CD4-positive, CD25-positive, alpha-beta regulatory T cell (primary cell): ENCODE results near the gene OBP2B. TPM values are rescaled to one million over a fixed set of nuclear protein-coding genes. Genes with fewer than 3 reads are reported as not detected.
"Not testable (repeated sequence)": the region's sequence is repeated elsewhere in the genome, so short reads cannot be mapped to it uniquely, and the experiment has no call there.

Experiments
- ATAC-seq, 2 donors: fragments of 150-1000 bp; cut with Tn5 transposase; one replicate each; pipeline ENCODE4 v1.10.0; 2021; ENCODE audit warnings: low read depth in 2 of 2, moderate number of reproducible peaks in 2 of 2, moderate library complexity in 1 of 2
- DNase-seq, 3 donors: peaks; one replicate each; pipeline versions ENCODE4 v3.0.0 to v3.0.0-alpha.2; 2012 to 2022; ENCODE audit warnings: mixed read lengths in 1 of 3
- H3K27ac ChIP-seq: one replicate; pipeline ENCODE4 v1.7.0; 2013; ENCODE audit warnings: mild to moderate bottlenecking, low read length; ENCODE audit not compliant: insufficient read depth, poor library complexity, severe bottlenecking
- H3K27me3 ChIP-seq: one replicate; pipeline ENCODE4 v1.7.0; 2013; ENCODE audit warnings: low read length; ENCODE audit not compliant: control insufficient read depth, insufficient read depth
- H3K36me3 ChIP-seq: one replicate; pipeline ENCODE4 v1.7.0; 2013; ENCODE audit warnings: mild to moderate bottlenecking, low read length, moderate library complexity; ENCODE audit not compliant: control insufficient read depth, insufficient read depth
- H3K4me1 ChIP-seq: 2 replicates; pipeline ENCODE4 v1.7.0; 2013; ENCODE audit warnings: mild to moderate bottlenecking, low read length; ENCODE audit not compliant: insufficient read depth, control insufficient read depth, poor library complexity, severe bottlenecking
- H3K4me3 ChIP-seq: one replicate; pipeline ENCODE4 v1.7.0; 2013; ENCODE audit warnings: low read depth, mild to moderate bottlenecking, low read length, moderate library complexity
- H3K9me3 ChIP-seq, 2 experiments: 1 replicate in 1 of 2; 2 replicates in 1 of 2; pipeline ENCODE4 v1.7.0; 2013; ENCODE audit warnings: low read length in 2 of 2, mild to moderate bottlenecking in 1 of 2, moderate library complexity in 1 of 2; ENCODE audit not compliant: control insufficient read depth in 2 of 2
- H3K27ac Mint-ChIP-seq, 3 donors: one replicate each; pipeline ENCODE4 v1.8.0; 2020 to 2022; ENCODE audit warnings: mild to moderate bottlenecking in 3 of 3, mixed read lengths in 3 of 3, moderate library complexity in 2 of 3
- H3K27me3 Mint-ChIP-seq: one replicate; pipeline ENCODE4 v1.8.0; 2022; ENCODE audit warnings: mild to moderate bottlenecking, mixed read lengths
- H3K36me3 Mint-ChIP-seq: one replicate; pipeline ENCODE4 v1.8.0; 2020; ENCODE audit warnings: mixed read lengths
- H3K4me1 Mint-ChIP-seq, 4 donors: one replicate each; pipeline ENCODE4 v1.8.0; 2020 to 2022; ENCODE audit warnings: mixed read lengths in 4 of 4, mild to moderate bottlenecking in 1 of 4
- H3K4me3 Mint-ChIP-seq, 4 donors: one replicate each; pipeline ENCODE4 v1.8.0; 2020 to 2022; ENCODE audit warnings: mild to moderate bottlenecking in 4 of 4, mixed read lengths in 4 of 4, moderate library complexity in 3 of 4
- H3K9me3 Mint-ChIP-seq, 7 donors: one replicate each; pipeline ENCODE4 v1.8.0; 2020 to 2022; ENCODE audit warnings: mixed read lengths in 7 of 7, mild to moderate bottlenecking in 3 of 7, moderate library complexity in 2 of 7
- polyA plus RNA-seq, 4 donors: library from polyadenylated mRNA; unstranded; fragments of 300-500 nt; fragmentation: Illumina TruSeq; gene quantifications; one replicate each; pipeline ENCODE4 v1.2.3, GENCODE V29; 2021
- total RNA-seq: library from RNA; stranded (reverse); gene quantifications from one replicate; pipeline ENCODE4 v1.2.3, GENCODE V29; 2022

Gene OBP2B
- total and polyA plus RNA-seq, 5 donors from 2014 or later: not detected

DNA sequence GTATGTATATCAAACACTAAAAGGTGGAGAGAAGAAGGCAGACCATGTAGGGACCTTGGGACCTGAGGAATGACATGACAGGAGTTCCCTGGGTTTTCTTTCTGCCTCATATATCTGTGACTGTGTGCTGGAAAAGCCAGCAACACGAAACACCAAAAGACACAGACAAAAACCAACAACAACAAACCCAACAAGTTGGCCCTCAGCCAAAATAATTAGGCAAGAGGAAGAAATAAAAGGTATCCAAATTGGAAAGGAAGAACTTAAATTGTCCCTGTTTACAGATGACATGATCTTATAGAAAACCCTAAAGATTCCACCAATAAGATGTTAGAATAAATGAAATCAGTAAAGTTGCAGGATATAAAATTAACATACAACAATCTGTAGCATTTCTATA lies 44.2 kb upstream of the OBP2B start:
- Mint-ChIP-seq H3K9me3 (no peaks in the 10 kb centered on the region), H3K27ac (no peak overlapping the region), H3K4me3 (no peak overlapping the region), H3K4me1 (no peaks in the 10 kb centered on the region), H3K36me3 (no peaks in the 10 kb centered on the region), H3K27me3 (peaks cover 19% of the 10 kb centered on the region)
- H3K36me3 ChIP-seq: no peaks in the 10 kb centered on the region
- no peaks in the 10 kb centered on the region for H3K27me3 ChIP-seq
- H3K4me3 ChIP-seq: no peak overlapping the region
- no peaks in the 10 kb centered on the region for H3K9me3 ChIP-seq
- ATAC-seq: no peak
- no peaks in the 10 kb centered on the region for H3K4me1 ChIP-seq
- no peak overlapping the region for H3K27ac ChIP-seq
- DNase-seq: no peak

DNA sequence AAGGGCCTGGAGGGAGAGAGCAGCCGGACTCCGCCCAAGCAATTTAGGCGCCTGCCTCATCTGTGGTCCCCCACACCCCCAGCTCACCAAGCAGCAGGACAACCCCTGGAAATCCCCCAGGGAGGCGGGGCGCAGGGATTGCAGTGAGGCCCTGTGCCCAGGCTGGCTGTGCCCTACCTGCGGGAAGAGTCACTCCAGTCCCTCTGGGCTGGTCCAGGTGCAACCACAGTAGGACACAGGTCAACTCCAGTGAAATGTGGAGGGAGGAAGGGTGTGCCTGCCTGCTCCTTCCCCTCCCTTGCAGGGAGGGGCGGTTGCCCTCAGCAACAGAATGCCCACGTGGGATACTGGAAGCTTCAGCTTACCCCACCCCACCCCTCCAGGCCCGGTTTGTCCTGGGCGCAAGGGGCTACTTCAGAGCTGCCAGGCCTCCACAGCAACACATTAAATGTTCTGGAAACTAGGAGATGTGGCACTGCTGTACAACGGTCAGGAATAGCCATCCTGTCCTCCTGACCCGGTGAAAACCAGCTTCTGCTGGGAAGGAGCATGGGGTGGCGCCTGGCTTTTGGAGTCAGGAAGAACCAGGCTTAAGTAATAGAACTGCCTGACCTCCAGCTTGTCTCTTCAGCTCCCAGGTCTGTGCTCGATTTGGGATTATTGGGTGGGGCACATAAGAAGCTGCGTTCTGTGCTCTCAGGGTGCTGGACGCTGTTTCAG lies 43.4 kb upstream of the OBP2B start:
- no peak overlapping the region for H3K4me3 ChIP-seq
- ATAC-seq (no peak), DNase-seq (no peak)
- H3K27me3 ChIP-seq: no peaks in the 10 kb centered on the region
- H3K36me3 ChIP-seq: no peaks in the 10 kb centered on the region
- no peak overlapping the region for H3K27ac Mint-ChIP-seq
- H3K36me3 Mint-ChIP-seq: no peaks in the 10 kb centered on the region
- H3K9me3 ChIP-seq: no peaks in the 10 kb centered on the region
- no peak overlapping the region for H3K4me3 Mint-ChIP-seq
- no peak overlapping the region for H3K27ac ChIP-seq
- H3K4me1 Mint-ChIP-seq: no peaks in the 10 kb centered on the region
- no peaks in the 10 kb centered on the region for H3K4me1 ChIP-seq
- H3K9me3 Mint-ChIP-seq: no peaks in the 10 kb centered on the region
- H3K27me3 Mint-ChIP-seq: peaks cover 19% of the 10 kb centered on the region

GRCh38 chr9:133251773-133252172 lies 42.7 kb upstream of the OBP2B start:
- no peaks in the 10 kb centered on the region for H3K27me3 ChIP-seq
- no peak overlapping the region for H3K27ac ChIP-seq
- ATAC-seq (no peak), DNase-seq (peak in 1 of 3 donors; percentile 12)
- Mint-ChIP-seq H3K36me3 (no peaks in the 10 kb centered on the region), H3K27ac (no peak overlapping the region), H3K4me3 (no peak overlapping the region), H3K4me1 (no peaks in the 10 kb centered on the region), H3K9me3 (no peaks in the 10 kb centered on the region), H3K27me3 (peaks cover 19% of the 10 kb centered on the region)
- H3K36me3 ChIP-seq: no peaks in the 10 kb centered on the region
- no peaks in the 10 kb centered on the region for H3K9me3 ChIP-seq
- H3K4me1 ChIP-seq: no peaks in the 10 kb centered on the region
- H3K4me3 ChIP-seq: no peak overlapping the region

DNA sequence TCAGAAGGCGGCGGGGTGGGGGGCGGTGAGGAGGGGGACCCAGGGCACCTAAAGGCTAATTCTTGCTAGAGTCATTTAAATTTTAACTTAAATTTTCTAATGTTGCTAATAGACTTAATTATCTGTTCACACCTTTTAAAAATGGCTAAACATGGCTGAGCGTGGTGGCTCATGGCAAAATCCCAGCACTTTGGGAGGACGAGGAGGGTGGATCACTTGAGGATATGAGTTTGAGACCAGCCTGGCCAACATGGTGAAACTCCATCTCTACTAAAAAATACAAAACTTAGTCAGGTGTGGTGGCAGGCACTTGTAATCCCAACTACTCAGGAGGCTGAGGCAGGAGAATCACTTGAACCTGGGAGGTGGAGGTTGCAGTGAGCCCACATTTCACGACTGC lies 42.2 kb upstream of the OBP2B start:
- peaks cover 21% of the 10 kb centered on the region for H3K27me3 Mint-ChIP-seq
- not testable (repeated sequence) for H3K36me3 Mint-ChIP-seq, DNase-seq, H3K27ac Mint-ChIP-seq, H3K27ac ChIP-seq, H3K27me3 ChIP-seq, H3K4me1 ChIP-seq, H3K9me3 ChIP-seq, H3K4me3 Mint-ChIP-seq, H3K36me3 ChIP-seq, H3K4me1 Mint-ChIP-seq, H3K4me3 ChIP-seq, H3K9me3 Mint-ChIP-seq, ATAC-seq

- H3K4me3 Mint-ChIP-seq: no peak overlapping the region
- Histone ChIP-seq H3K4me1 (no peaks in the 10 kb centered on the region), H3K27me3 (no peaks in the 10 kb centered on the region), H3K9me3 (no peaks in the 10 kb centered on the region), H3K4me3 (no peak overlapping the region), H3K36me3 (no peaks in the 10 kb centered on the region), H3K27ac (no peak overlapping the region)
- H3K27me3 Mint-ChIP-seq: peaks cover 26% of the 10 kb centered on the region
- ATAC-seq: no peak
- no peak for DNase-seq
- no peak overlapping the region for H3K27ac Mint-ChIP-seq
- no peaks in the 10 kb centered on the region for H3K36me3 Mint-ChIP-seq
- no peaks in the 10 kb centered on the region for H3K4me1 Mint-ChIP-seq
- no peaks in the 10 kb centered on the region for H3K9me3 Mint-ChIP-seq
Observed at GRCh38 chr9:133250741-133251170, 41.7 kb upstream of the OBP2B start.

DNA sequence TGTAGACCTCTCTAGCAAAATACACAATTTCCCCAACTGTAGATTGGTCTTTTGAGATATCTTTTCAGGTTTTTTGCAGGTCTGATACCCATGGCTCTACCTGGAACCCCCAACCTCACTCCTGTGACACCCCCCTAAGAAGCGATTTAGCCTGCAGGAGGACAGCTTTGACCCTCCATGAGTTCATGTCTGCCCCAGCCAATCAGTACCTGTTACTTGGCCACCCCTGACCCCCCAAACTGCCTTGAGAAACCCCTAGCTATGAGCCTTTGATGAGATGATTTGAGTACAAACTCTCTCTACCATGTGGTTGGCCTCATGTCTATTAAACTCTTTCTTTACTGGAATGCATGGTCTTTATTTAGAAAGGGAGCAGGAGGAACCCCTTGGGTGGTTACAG lies 40.3 kb upstream of the OBP2B start:
- H3K4me3 Mint-ChIP-seq: no peak overlapping the region
- DNase-seq: no peak

GRCh38 chr9:133248726-133249295 lies 39.8 kb upstream of the OBP2B start:
- Mint-ChIP-seq H3K36me3 (no peaks in the 10 kb centered on the region), H3K4me1 (no peaks in the 10 kb centered on the region), H3K9me3 (no peaks in the 10 kb centered on the region), H3K27me3 (peaks cover 26% of the 10 kb centered on the region), H3K4me3 (no peak overlapping the region), H3K27ac (no peak overlapping the region)
- no peaks in the 10 kb centered on the region for H3K27me3 ChIP-seq
- no peak overlapping the region for H3K4me3 ChIP-seq
- no peak for DNase-seq
- H3K4me1 ChIP-seq: no peaks in the 10 kb centered on the region
- H3K27ac ChIP-seq: no peak overlapping the region
- no peak for ATAC-seq
- H3K9me3 ChIP-seq: no peaks in the 10 kb centered on the region
- no peaks in the 10 kb centered on the region for H3K36me3 ChIP-seq

More for the DNA sequence above, 40.3 kb upstream of the OBP2B start:
- Histone ChIP-seq H3K27me3 (no peaks in the 10 kb centered on the region), H3K4me1 (no peaks in the 10 kb centered on the region), H3K27ac (no peak overlapping the region), H3K36me3 (no peaks in the 10 kb centered on the region), H3K4me3 (no peak overlapping the region), H3K9me3 (no peaks in the 10 kb centered on the region)
- Mint-ChIP-seq H3K36me3 (no peaks in the 10 kb centered on the region), H3K27ac (no peak overlapping the region), H3K27me3 (peaks cover 27% of the 10 kb centered on the region), H3K9me3 (no peaks in the 10 kb centered on the region), H3K4me1 (no peaks in the 10 kb centered on the region)
- no peak for ATAC-seq

DNA sequence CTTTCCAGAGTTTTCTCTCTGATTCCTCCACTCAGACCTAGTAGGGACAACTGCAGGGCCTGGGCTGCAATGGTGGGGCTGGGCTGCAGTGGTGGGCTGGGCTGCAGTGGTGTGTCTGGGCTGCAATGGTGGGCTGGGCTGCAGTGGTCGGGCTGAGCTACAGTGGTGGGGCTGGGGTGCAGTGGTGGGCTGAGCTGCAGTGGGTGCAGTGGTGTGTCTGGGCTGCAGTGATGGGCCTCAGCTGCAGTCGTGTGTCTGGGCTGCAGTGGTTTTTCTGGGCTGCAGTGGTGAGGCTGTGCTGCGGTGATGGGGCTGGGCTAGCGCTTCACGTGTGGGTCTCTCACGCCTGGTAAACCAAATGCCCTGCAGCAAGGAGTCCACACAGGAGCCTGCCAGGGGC lies 38.6 kb upstream of the OBP2B start:
- Mint-ChIP-seq H3K27me3 (peaks cover 16% of the 10 kb centered on the region), H3K4me1 (no peaks in the 10 kb centered on the region), H3K9me3 (no peaks in the 10 kb centered on the region), H3K36me3 (no peaks in the 10 kb centered on the region), H3K27ac (no peak overlapping the region), H3K4me3 (no peak overlapping the region)
- no peak overlapping the region for H3K27ac ChIP-seq
- ATAC-seq: no peak
- H3K4me1 ChIP-seq: no peaks in the 10 kb centered on the region
- no peaks in the 10 kb centered on the region for H3K27me3 ChIP-seq
- H3K9me3 ChIP-seq: no peaks in the 10 kb centered on the region
- DNase-seq: no peak
- no peak overlapping the region for H3K4me3 ChIP-seq
- H3K36me3 ChIP-seq: no peaks in the 10 kb centered on the region
